HepG2 (cell line): ENCODE results near the gene CDH22. TPM values are rescaled to one million over a fixed set of nuclear protein-coding genes. Genes with fewer than 3 reads are reported as not detected.

Experiments used
- ATAC-seq: fragments of 200-7000 bp; cut with Tn5 transposase; 3 replicates; pipeline ENCODE4 v1.9.1; 2020; ENCODE audit warnings: mild to moderate bottlenecking, moderate library complexity
- BruUV-seq: library from RNA; stranded (reverse); fragments of 400-500 nt; replicated peaks from 2 replicates; lab custom pipeline; 2021; lab: Mats Ljungman, UMichigan
- CTCF ChIA-PET: fragments of 300-600 bp; formaldehyde crosslinking; extraction: SDS; loops from one replicate; lab custom pipeline; 2021; ENCODE audit warnings: low total read pairs, inconsistent platforms, low intra/inter-chr PET ratio; lab: Yijun Ruan, JAX
- POLR2A ChIA-PET: fragments of 350-600 bp; sonication (Branson Sonifier 250); formaldehyde crosslinking; loops from one replicate; lab custom pipeline; 2020; ENCODE audit warnings: antibody characterized with exemption, inconsistent platforms; lab: Yijun Ruan, JAX
- DNase-seq: peaks from one replicate; pipeline ENCODE4 v3.0.0-alpha.2; 2015; ENCODE audit warnings: low spot score
- FAIRE-seq: peaks from 3 replicates; lab custom pipeline; 2011; peaks lifted over from hg19 to GRCh38; lab: Jason Lieb, UNC
- H2AFZ ChIP-seq: one replicate; pipeline ENCODE4 v1.6.1; 2011; ENCODE audit warnings: low read length, inconsistent platforms
- H3K27ac ChIP-seq: fragments of 300-600 bp; 3 replicates; pipeline ENCODE4 v1.8.0; 2011; ENCODE audit warnings: mixed run types, mild to moderate bottlenecking, mixed read lengths, low read length, inconsistent platforms; ENCODE audit not compliant: insufficient read depth; ENCODE audit errors: extremely low read length
- H3K27me3 ChIP-seq, 2 experiments: fragments of 200-600 bp in 1 of 2; 2 replicates in 1 of 2; 3 replicates in 1 of 2; pipeline versions ENCODE4 v1.6.0 to v1.8.0; 2011; ENCODE audit warnings: low read length in 2 of 2, mild to moderate bottlenecking in 2 of 2, moderate library complexity in 2 of 2, inconsistent platforms in 1 of 2; ENCODE audit not compliant: insufficient read depth in 2 of 2, control insufficient read depth in 1 of 2
- H3K36me3 ChIP-seq, 2 experiments: fragments of 200-600 bp in 1 of 2; replicated peaks in 1 of 2; 2 replicates in 1 of 2; 3 replicates in 1 of 2; pipeline versions ENCODE4 v1.5.1 to v1.8.0; 2011; ENCODE audit warnings: low read length in 2 of 2, inconsistent platforms in 1 of 2; ENCODE audit not compliant: insufficient read depth in 2 of 2, control insufficient read depth in 1 of 2
- H3K4me1 ChIP-seq: 2 replicates; pipeline ENCODE4 v1.5.1; 2012; ENCODE audit warnings: low read length, inconsistent platforms; ENCODE audit not compliant: insufficient read depth
- H3K4me2 ChIP-seq: 2 replicates; pipeline ENCODE4 v1.6.0; 2011; ENCODE audit warnings: low read depth, low read length, inconsistent platforms
- H3K4me3 ChIP-seq, 3 experiments: fragments of 200-600 bp in 1 of 3; sonication (generic), shearing (Covaris generic) in 1 of 3; replicated peaks in 1 of 3; 2 replicates each; pipeline ENCODE4 v1.5.1; 2011 to 2016; ENCODE audit warnings: low read length in 3 of 3, inconsistent platforms in 2 of 3, low read depth in 2 of 3, mild to moderate bottlenecking in 2 of 3, control low read depth in 1 of 3, mixed read lengths in 1 of 3; ENCODE audit not compliant: insufficient read depth in 1 of 3
- H3K79me2 ChIP-seq: one replicate; pipeline ENCODE4 v1.6.1; 2011; ENCODE audit warnings: low read length, inconsistent platforms; ENCODE audit not compliant: insufficient read depth
- H3K9ac ChIP-seq: 2 replicates; pipeline ENCODE4 v1.6.0; 2011; ENCODE audit warnings: mild to moderate bottlenecking, low read depth, low read length, inconsistent platforms; ENCODE audit not compliant: insufficient read depth
- H3K9me3 ChIP-seq: 2 replicates; pipeline ENCODE4 v1.5.1; 2012; ENCODE audit warnings: mild to moderate bottlenecking, low read length
- H4K20me1 ChIP-seq: 2 replicates; pipeline ENCODE4 v1.6.0; 2011; ENCODE audit warnings: inconsistent platforms, mild to moderate bottlenecking, low read length, moderate library complexity; ENCODE audit not compliant: insufficient read depth
- AKAP8 ChIP-seq: sonication (generic); formaldehyde crosslinking; IDR thresholded peaks from 2 replicates; pipeline ENCODE4 v1.5.1; 2020; ENCODE audit warnings: mild to moderate bottlenecking, missing genetic modification reagents
- ATF7-NPFF ChIP-seq: sonication (generic); formaldehyde crosslinking; IDR thresholded peaks from 2 replicates; pipeline ENCODE4 v1.8.1; 2023; ENCODE audit warnings: mild to moderate bottlenecking, low read depth, missing genetic modification reagents, moderate library complexity
- HNRNPK ChIP-seq: fragments of 200-400 bp; formaldehyde crosslinking; IDR thresholded peaks from 2 replicates; pipeline ENCODE4 v1.6.1; 2018; ENCODE audit warnings: low read length, low read depth, moderate library complexity, mild to moderate bottlenecking; ENCODE audit not compliant: poor library complexity, severe bottlenecking
- KLF15 ChIP-seq: sonication (generic); formaldehyde crosslinking; IDR thresholded peaks from 2 replicates; pipeline ENCODE4 v1.8.1; 2023; ENCODE audit warnings: borderline replicate concordance, mild to moderate bottlenecking, inconsistent platforms, missing genetic modification reagents, mixed read lengths
- NBN ChIP-seq: fragments of 450-650 bp; conservative IDR thresholded peaks from 2 replicates; pipeline ENCODE4 v1.6.1; 2017
- POLR2A ChIP-seq, 2 experiments: IDR thresholded peaks; 2 replicates each; pipeline ENCODE4 v1.6.1; 2011; ENCODE audit warnings: low read depth in 2 of 2, low read length in 2 of 2, mild to moderate bottlenecking in 1 of 2, moderate library complexity in 1 of 2; ENCODE audit not compliant: insufficient read depth in 1 of 2
- SUZ12 ChIP-seq: fragments of 150-350 bp; IDR thresholded peaks from 2 replicates; pipeline ENCODE4 v1.6.1; 2014; ENCODE audit warnings: low read depth, low read length
- ZBTB25 ChIP-seq: IDR thresholded peaks from 2 replicates; pipeline ENCODE4 v1.6.1; 2018; ENCODE audit warnings: missing genetic modification reagents
- ZNF160 ChIP-seq: sonication (generic); formaldehyde crosslinking; IDR thresholded peaks from 2 replicates; pipeline ENCODE4 v1.8.0; 2022; ENCODE audit warnings: mild to moderate bottlenecking, inconsistent platforms, missing genetic modification reagents
- ZNF547 ChIP-seq: sonication (generic); formaldehyde crosslinking; IDR thresholded peaks from 2 replicates; pipeline ENCODE4 v1.5.1; 2020; ENCODE audit warnings: mild to moderate bottlenecking, missing genetic modification reagents
- ZNF580 ChIP-seq: IDR thresholded peaks from 2 replicates; pipeline ENCODE4 v1.6.1; 2016; ENCODE audit warnings: low read depth, borderline replicate concordance
- ZNF652 ChIP-seq: IDR thresholded peaks from 2 replicates; pipeline ENCODE4 v1.6.1; 2016; ENCODE audit warnings: low read depth, borderline replicate concordance
- ZSCAN29 ChIP-seq: sonication (generic); formaldehyde crosslinking; conservative IDR thresholded peaks from 2 replicates; pipeline ENCODE4 v1.4.0; 2020; ENCODE audit warnings: mild to moderate bottlenecking, missing genetic modification reagents
- WGBS: methylation state at CpG from one replicate; pipeline ENCODE4 v1.1.6; 2017; ENCODE audit warnings: low lambda C conversion rate; 5-methylcytosine and 5-hydroxymethylcytosine counted together
- in situ Hi-C: cut with HindIII; loops from 2 replicates; pipeline ENCODE4 v1.10.0; 2017; ENCODE audit warnings: low pct_unique_long_range_greater_than_20kb; ENCODE audit not compliant: extremely low pct_ligation_motif_present
- intact Hi-C: fragments of 100-400 bp; cut with micrococcal nuclease; formaldehyde crosslinking; loops from one replicate; pipeline ENCODE4 v1.10.0; 2022; ENCODE audit not compliant: unreplicated experiment
- polyA plus RNA-seq, 8 experiments: library from polyadenylated mRNA; depleted of rRNA in 3 of 8; stranded (reverse) in 7 of 8; unstranded in 1 of 8; fragments of >200 nt; fragmentation: Illumina TruSeq in 4 of 8; extraction: Trizol in 4 of 8; gene quantifications; 2 replicates each; pipeline versions ENCODE4 v1.2.1 to v1.2.3, GENCODE V29; 2011 to 2016; ENCODE audit warnings: low read depth in 4 of 8, missing spikeins in 1 of 8, mixed read lengths in 1 of 8; ENCODE audit not compliant: insufficient read depth in 1 of 8
- total RNA-seq, 5 experiments: library from RNA; depleted of rRNA; stranded (reverse); fragments of >200 nt; fragmentation: Illumina TruSeq; extraction: Trizol; gene quantifications; 2 replicates each; pipeline ENCODE4 v1.2.3, GENCODE V29; 2016; ENCODE audit warnings: low read depth in 1 of 5
- TF ChIP-seq, protein P1 (sequence below): sonication (generic); formaldehyde crosslinking; IDR thresholded peaks from 2 replicates; pipeline ENCODE4 v1.4.0; 2020; ENCODE audit warnings: missing genetic modification reagents, borderline replicate concordance
- TF ChIP-seq, protein P2 (sequence below): IDR thresholded peaks from 2 replicates; pipeline ENCODE4 v1.6.1; 2016; ENCODE audit warnings: low read depth
- TF ChIP-seq, protein P3 (sequence below): sonication (generic); formaldehyde crosslinking; IDR thresholded peaks from 2 replicates; pipeline ENCODE4 v1.5.0; 2020; ENCODE audit warnings: missing genetic modification reagents, mild to moderate bottlenecking, borderline replicate concordance

Gene CDH22
- total and polyA plus RNA-seq, 2 of the 13 experiments (the other 11 are each of a cell fraction or from before 2014, with no cell fraction given) = not detected

DNA sequence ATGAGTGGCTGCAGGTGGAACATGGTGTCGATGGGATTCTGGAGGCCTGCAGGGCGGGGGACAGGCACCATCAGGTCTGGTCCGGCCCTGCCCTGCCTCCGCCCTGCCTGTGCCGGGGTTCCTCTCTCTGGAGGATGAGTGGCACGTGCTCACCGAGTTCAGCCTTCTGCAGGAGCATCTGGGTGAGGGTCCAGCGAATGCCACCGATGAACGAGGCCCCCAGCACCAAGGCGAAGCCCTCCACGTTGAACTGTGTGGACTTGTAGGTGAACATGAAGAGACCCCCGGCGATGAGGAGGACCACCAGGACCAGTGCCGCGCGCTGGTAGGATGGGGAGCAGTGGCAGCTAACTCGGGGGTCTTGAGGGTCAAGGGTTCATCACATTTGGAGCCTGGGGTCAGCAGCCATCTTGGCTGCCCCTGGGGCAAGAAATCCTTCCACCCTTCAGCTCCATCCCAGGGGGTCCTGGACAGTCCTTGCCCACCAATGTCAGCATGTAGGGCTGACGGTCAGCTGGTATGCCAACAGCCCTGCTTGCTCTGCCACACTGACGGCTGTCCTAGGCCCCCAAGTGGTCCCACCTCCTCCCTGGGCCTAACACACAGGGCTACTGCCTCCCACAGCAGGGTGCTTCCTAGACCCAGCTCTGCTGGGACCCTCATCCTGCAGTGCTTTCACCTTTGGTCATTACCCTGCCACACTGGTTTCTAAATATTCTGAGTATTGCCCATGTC lies 46.8 kb upstream of the CDH22 start:
- BruUV-seq = no TSS peak
- intact Hi-C loops (no loop called here), in situ Hi-C loops (loop anchor here (25.0 kb wide), 1 partner anchor 568 kb away; the partner anchor contains the start of genes DNTTIP1 and WFDC3)
- H3K36me3 ChIP-seq = peaks cover 20 to 31% of the 10 kb centered on the region in 2 experiments; a peak in 4 of 5 replicates
- H3K27me3 ChIP-seq = no peaks in the 10 kb centered on the region
- H3K4me1 ChIP-seq = peaks cover 35% of the 10 kb centered on the region
- ChIA-PET POLR2A (interaction anchor here (3.8 kb wide), 1 partner anchor 9 kb away, joined by 36 read pairs; no protein-coding TSS in a partner anchor), CTCF (no interaction called here)
- no peak for FAIRE-seq
- WGBS = 99% methylated on average over 19 of the region's 20 CpGs
- no peak overlapping the region for H3K9ac ChIP-seq
- no peaks in the 10 kb centered on the region for H3K79me2 ChIP-seq
- no peak overlapping the region for H2AFZ ChIP-seq
- no peak overlapping the region for H3K27ac ChIP-seq
- DNase-seq = no peak
- no peak overlapping the region for H3K4me2 ChIP-seq
- peaks cover 5% of the 10 kb centered on the region; the same call in 1 of the 2 replicates for H4K20me1 ChIP-seq
- H3K9me3 ChIP-seq = no peaks in the 10 kb centered on the region
- no peak overlapping the region for H3K4me3 ChIP-seq
- no peak for ATAC-seq
- TF ChIP-seq, protein P1, sequence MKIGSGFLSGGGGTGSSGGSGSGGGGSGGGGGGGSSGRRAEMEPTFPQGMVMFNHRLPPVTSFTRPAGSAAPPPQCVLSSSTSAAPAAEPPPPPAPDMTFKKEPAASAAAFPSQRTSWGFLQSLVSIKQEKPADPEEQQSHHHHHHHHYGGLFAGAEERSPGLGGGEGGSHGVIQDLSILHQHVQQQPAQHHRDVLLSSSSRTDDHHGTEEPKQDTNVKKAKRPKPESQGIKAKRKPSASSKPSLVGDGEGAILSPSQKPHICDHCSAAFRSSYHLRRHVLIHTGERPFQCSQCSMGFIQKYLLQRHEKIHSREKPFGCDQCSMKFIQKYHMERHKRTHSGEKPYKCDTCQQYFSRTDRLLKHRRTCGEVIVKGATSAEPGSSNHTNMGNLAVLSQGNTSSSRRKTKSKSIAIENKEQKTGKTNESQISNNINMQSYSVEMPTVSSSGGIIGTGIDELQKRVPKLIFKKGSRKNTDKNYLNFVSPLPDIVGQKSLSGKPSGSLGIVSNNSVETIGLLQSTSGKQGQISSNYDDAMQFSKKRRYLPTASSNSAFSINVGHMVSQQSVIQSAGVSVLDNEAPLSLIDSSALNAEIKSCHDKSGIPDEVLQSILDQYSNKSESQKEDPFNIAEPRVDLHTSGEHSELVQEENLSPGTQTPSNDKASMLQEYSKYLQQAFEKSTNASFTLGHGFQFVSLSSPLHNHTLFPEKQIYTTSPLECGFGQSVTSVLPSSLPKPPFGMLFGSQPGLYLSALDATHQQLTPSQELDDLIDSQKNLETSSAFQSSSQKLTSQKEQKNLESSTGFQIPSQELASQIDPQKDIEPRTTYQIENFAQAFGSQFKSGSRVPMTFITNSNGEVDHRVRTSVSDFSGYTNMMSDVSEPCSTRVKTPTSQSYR (CRISPR knock-in tag) = no peak
- TF ChIP-seq ZSCAN29 (CRISPR knock-in tag) = no peak
- no peak for TF ChIP-seq HNRNPK
- TF ChIP-seq, protein P2, sequence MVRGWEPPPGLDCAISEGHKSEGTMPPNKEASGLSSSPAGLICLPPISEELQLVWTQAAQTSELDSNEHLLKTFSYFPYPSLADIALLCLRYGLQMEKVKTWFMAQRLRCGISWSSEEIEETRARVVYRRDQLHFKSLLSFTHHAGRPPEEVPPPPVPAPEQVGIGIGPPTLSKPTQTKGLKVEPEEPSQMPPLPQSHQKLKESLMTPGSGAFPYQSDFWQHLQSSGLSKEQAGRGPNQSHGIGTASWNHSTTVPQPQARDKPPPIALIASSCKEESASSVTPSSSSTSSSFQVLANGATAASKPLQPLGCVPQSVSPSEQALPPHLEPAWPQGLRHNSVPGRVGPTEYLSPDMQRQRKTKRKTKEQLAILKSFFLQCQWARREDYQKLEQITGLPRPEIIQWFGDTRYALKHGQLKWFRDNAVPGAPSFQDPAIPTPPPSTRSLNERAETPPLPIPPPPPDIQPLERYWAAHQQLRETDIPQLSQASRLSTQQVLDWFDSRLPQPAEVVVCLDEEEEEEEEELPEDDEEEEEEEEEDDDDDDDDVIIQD (CRISPR knock-in tag) = no peak
- no peak for TF ChIP-seq SUZ12
- no peak for TF ChIP-seq ZNF547 (CRISPR knock-in tag)
- TF ChIP-seq ZNF652 (CRISPR knock-in tag) = no peak
- no peak for TF ChIP-seq ZBTB25 (CRISPR knock-in tag)
- no peak for TF ChIP-seq ZNF580
- TF ChIP-seq POLR2A (IDR thresholded peaks at IDR 0.05; ENCODE audit: insufficient read depth in 1 of 2, low read depth in 2 of 2, low read length in 2 of 2) = peak in 1 of 2 experiments; percentile 24; a peak in 1 of 4 replicates
- TF ChIP-seq, protein P3, sequence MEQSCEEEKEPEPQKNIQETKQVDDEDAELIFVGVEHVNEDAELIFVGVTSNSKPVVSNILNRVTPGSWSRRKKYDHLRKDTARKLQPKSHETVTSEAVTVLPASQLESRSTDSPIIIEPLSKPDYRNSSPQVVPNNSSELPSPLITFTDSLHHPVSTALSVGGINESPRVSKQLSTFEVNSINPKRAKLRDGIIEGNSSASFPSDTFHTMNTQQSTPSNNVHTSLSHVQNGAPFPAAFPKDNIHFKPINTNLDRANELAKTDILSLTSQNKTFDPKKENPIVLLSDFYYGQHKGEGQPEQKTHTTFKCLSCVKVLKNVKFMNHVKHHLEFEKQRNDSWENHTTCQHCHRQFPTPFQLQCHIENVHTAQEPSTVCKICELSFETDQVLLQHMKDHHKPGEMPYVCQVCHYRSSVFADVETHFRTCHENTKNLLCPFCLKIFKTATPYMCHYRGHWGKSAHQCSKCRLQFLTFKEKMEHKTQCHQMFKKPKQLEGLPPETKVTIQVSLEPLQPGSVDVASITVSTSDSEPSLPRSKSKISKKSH (CRISPR knock-in tag) = peak; percentile 23; the same call in 1 of the 2 replicates
- no peak for TF ChIP-seq ZNF160
- TF ChIP-seq AKAP8 (CRISPR knock-in tag) = no peak
- 0 out of 2 replicates have a peak, but pooled peaks have one; percentile 55 for TF ChIP-seq KLF15 (CRISPR knock-in tag)
- TF ChIP-seq NBN = no peak
- TF ChIP-seq ATF7-NPFF = no peak
